Right lobe of liver (tissue), 6 donors: ENCODE results near the gene ENPP7. TPM values are rescaled to one million over a fixed set of nuclear protein-coding genes. Genes with fewer than 3 reads are reported as not detected.

Experiments used
- ATAC-seq, 4 donors: fragments of 200-7000 bp; cut with Tn5 transposase; one replicate each; pipeline ENCODE4 v1.9.1; 2020; ENCODE audit warnings: mild to moderate bottlenecking in 4 of 4, moderate library complexity in 4 of 4
- DNase-seq, 3 donors: peaks; one replicate each; pipeline ENCODE4 v3.0.0-alpha.2; 2020
- H3K27ac ChIP-seq, 3 donors: fragments of 200-600 bp; one replicate each; pipeline ENCODE4 v1.8.0; 2022
- H3K27me3 ChIP-seq, 2 donors: fragments of 200-600 bp; one replicate each; pipeline ENCODE4 v1.8.0; 2022
- H3K36me3 ChIP-seq, 4 donors: fragments of 200-600 bp; sonication (generic) in 1 of 4; one replicate each; pipeline versions ENCODE4 v1.5.1 to v1.8.0; 2017 to 2022; ENCODE audit warnings: control low read depth in 1 of 4
- H3K4me1 ChIP-seq, 4 donors: fragments of 200-600 bp; sonication (generic) in 1 of 4; one replicate each; pipeline versions ENCODE4 v1.5.1 to v1.8.0; 2017 to 2022; ENCODE audit warnings: control low read depth in 1 of 4
- H3K4me3 ChIP-seq, 3 donors: fragments of 200-600 bp; one replicate each; pipeline ENCODE4 v1.8.0; 2022
- H3K9me3 ChIP-seq, 4 donors: fragments of 200-600 bp; sonication (generic) in 1 of 4; one replicate each; pipeline versions ENCODE4 v1.5.1 to v1.8.0; 2017 to 2022; ENCODE audit warnings: control low read depth in 1 of 4
- POLR2A ChIP-seq: fragments of 450-650 bp; IDR thresholded peaks from one replicate; pipeline ENCODE4 v1.6.1; 2017; ENCODE audit warnings: antibody characterized with exemption, mild to moderate bottlenecking
- WGBS: methylation state at CpG from one replicate; pipeline ENCODE4 v1.1.6; 2018; ENCODE audit warnings: low coverage, low lambda C conversion rate; ENCODE audit not compliant: insufficient coverage; ENCODE audit errors: missing lambda C conversion rate; 5-methylcytosine and 5-hydroxymethylcytosine counted together
- intact Hi-C, 2 donors: fragments of 100-400 bp; cut with DNase I; formaldehyde crosslinking; loops; one replicate each; pipeline versions ENCODE4 v1.11.2 to v1.14.1; 2022
- total RNA-seq, 6 experiments: library from RNA; depleted of rRNA in 2 of 6; stranded (reverse); fragments of >200 nt in 2 of 6; fragmentation: NEBNext Ultra II Directional in 3 of 6; extraction: Animal tissue kit (Norgen Biotek cat#: 25700) in 3 of 6; gene quantifications; one replicate each; pipeline versions ENCODE4 v1.1.0 to v1.2.4, GENCODE V29; 2016 to 2023
- TF ChIP-seq, protein P1 (sequence below), 4 donors: fragments of 200-600 bp in 3 of 4; fragments of 450-650 bp in 1 of 4; IDR thresholded peaks; one replicate each; pipeline versions ENCODE4 v1.5.1 to v1.8.0; 2016 to 2022; ENCODE audit warnings: antibody characterized with exemption in 4 of 4, mild to moderate bottlenecking in 2 of 4
- donor health status: DM: no; HTN: yes; CAD: no.
- donor health status: DM: no; HTN: no; CAD: no.
- donor health status: DM: no; HTN: no; CAD: no.
- donor health status: DM: no; HTN: yes; CAD: no.
- donor health status: DM: no; HTN: yes; CAD: no.

Gene ENPP7
- total RNA-seq, 6 experiments from 2014 or later = 3.4 to 43.2 (median 17.8) TPM

DNA sequence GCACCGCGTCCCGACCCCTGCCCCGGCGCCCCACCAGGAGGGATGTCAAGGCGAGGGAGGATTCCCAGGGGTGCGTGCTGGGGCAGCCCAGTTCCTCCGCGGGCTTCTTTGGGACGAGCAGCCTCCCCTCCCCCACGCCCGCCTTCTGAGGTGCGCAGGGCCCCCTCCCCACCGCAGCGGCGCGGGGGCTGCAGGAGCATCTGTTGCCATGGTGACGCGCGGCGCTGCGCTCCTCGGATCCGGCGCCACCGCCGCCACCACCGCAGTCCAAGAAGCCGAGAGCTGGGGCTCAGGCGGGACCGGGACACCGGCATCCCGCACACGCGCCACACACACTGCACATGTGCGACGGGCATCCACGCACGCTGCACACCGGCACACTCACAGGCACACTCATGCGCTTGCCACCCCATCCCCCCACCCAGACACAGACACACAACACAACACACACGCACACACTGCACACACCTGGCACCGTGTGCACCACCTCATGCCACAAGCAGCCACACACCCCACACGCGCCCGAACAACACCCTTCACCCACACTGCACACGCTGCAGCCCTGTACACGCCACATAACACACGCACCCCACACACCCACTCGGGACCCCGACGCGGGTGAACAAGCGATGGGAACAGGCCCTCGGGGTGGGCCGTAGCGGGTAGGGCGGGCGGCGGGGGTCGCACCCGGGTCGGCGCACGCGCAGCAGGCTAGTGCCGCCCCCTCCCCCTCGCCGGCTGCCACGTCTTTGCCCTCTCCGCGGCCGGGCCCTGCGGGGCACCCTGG is 17.0 kb downstream of the ENPP7 start:
- Histone ChIP-seq H3K27me3 (peaks cover 0 to 43% of the 10 kb centered on the region in 2 donors), H3K9me3 (no peaks in the 10 kb centered on the region), H3K4me3 (no peak overlapping the region), H3K36me3 (no peaks in the 10 kb centered on the region), H3K27ac (no peak overlapping the region), H3K4me1 (peaks cover 0 to 14% (median 0%) of the 10 kb centered on the region in 4 donors)
- WGBS = 1% methylated on average over 27 of the region's 74 CpGs
- DNase-seq (no peak), ATAC-seq (no peak)
- TF ChIP-seq, protein P1, sequence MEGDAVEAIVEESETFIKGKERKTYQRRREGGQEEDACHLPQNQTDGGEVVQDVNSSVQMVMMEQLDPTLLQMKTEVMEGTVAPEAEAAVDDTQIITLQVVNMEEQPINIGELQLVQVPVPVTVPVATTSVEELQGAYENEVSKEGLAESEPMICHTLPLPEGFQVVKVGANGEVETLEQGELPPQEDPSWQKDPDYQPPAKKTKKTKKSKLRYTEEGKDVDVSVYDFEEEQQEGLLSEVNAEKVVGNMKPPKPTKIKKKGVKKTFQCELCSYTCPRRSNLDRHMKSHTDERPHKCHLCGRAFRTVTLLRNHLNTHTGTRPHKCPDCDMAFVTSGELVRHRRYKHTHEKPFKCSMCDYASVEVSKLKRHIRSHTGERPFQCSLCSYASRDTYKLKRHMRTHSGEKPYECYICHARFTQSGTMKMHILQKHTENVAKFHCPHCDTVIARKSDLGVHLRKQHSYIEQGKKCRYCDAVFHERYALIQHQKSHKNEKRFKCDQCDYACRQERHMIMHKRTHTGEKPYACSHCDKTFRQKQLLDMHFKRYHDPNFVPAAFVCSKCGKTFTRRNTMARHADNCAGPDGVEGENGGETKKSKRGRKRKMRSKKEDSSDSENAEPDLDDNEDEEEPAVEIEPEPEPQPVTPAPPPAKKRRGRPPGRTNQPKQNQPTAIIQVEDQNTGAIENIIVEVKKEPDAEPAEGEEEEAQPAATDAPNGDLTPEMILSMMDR (IDR thresholded peaks at IDR 0.05) = no peak
- TF ChIP-seq POLR2A = no peak
- intact Hi-C loops = no loop called here

DNA sequence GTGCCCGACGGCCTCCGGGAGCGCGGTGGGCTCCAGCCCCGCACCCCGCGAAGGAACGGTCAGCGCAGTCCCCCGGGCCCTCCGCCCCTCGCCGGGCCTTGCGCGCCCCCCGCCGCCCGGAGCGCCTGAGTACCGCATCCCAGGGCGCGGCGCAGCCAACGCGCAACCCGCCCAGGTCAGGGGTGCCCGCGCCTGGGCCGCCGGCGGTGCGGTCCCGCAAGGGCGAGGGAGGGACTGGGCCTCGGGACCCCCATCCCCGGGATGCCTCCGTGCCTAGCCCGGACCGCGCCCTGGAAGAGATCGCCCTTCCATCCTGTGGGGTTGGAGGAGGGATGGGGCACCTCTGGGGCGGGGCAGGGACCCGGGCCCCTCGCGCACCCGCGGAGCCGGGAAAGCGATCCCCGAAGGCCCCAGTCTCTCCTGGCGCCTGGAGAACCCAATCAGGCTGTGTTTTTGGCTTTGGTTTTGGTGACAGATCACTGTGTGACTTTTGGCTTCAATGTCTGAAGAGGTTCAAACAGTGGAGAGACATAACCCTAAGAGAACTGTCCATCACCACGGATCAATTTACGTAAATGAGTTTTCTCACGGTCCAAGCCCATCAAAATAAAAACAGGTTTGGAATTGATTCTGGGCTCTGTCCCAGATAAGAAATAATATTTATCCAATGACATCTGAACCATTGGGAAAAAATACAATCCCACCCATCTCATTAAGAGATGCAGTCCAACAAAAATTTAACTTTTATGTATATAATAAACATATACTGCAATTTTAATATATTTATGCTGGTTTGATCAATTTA is 17.8 kb downstream of the ENPP7 start:
- H3K9me3 ChIP-seq = no peaks in the 10 kb centered on the region
- H3K4me1 ChIP-seq = peaks cover 0 to 14% (median 0%) of the 10 kb centered on the region in 4 donors
- 10% methylated on average over 10 of the region's 55 CpGs for WGBS
- intact Hi-C loops = no loop called here
- no peak for TF ChIP-seq POLR2A
- no peak for DNase-seq
- no peak overlapping the region for H3K4me3 ChIP-seq
- H3K27ac ChIP-seq = no peak overlapping the region
- H3K27me3 ChIP-seq = peaks cover 0 to 43% of the 10 kb centered on the region in 2 donors
- ATAC-seq = no peak
- H3K36me3 ChIP-seq = no peaks in the 10 kb centered on the region

DNA sequence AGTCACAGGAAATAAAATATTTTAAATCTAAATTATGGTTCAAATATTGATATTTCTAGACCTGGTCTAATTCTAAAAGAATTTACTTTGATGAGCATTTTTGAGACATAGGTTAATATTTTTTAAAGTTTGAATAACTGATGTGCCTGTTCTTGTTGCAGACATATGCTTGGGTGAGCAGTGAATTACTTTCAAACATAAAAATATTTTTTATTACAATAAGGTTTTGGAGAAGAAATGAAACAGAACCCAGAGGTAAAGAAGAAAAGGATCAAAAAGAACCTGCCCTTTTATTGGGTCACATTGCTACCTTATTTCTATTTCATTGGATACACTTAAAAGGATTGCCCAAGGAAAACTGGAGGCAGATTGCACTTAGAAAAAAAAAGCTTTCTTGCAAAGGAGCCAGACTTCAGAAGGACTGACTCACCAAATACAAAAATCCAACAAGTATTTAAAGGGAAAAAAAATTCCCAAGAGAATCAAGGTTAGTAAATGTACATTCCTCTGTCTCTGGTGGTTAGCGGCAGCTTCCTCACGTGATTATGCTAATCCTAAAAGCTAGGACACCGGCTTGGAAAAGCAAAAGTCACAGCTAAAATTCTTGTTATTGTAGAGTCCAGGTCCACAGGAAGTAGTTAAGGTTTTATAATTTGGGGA is 18.5 kb downstream of the ENPP7 start:
- no peak for DNase-seq
- intact Hi-C loops = no loop called here
- WGBS = 62% methylated on average over 3 of the region's 3 CpGs
- TF ChIP-seq, protein P1 (IDR thresholded peaks at IDR 0.05) = no peak
- TF ChIP-seq POLR2A = no peak
- ATAC-seq = no peak
- Histone ChIP-seq H3K27ac (no peak overlapping the region), H3K36me3 (no peaks in the 10 kb centered on the region), H3K4me1 (peaks cover 0 to 14% (median 0%) of the 10 kb centered on the region in 4 donors), H3K9me3 (no peaks in the 10 kb centered on the region), H3K4me3 (no peak overlapping the region), H3K27me3 (peaks cover 0 to 43% of the 10 kb centered on the region in 2 donors)

DNA sequence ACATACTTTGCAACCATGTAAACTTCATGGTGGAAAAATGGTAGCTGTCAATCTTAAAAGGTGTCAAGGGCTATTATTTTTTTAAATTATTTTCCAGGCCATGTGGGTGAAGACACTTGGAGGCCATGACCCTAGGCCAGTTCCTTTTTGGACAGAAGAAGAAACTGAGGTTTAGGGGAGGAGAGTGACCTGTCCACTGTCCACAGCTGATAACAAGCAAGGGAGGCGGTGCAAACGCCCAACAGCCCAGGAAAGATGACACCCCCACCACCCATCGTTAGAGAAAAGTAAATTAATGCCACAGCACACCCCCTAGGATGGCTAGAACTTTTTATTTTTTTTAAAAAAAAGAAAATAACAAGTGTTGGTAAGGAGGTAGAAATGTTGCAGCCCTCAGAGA is 19.2 kb downstream of the ENPP7 start:
- no peaks in the 10 kb centered on the region for H3K36me3 ChIP-seq
- no peak overlapping the region for H3K4me3 ChIP-seq
- no peak for DNase-seq
- peaks cover 0 to 14% (median 0%) of the 10 kb centered on the region in 4 donors for H3K4me1 ChIP-seq
- H3K27ac ChIP-seq = no peak overlapping the region
- 48% methylated on average over 3 of the region's 3 CpGs for WGBS
- H3K27me3 ChIP-seq = peaks cover 0 to 43% of the 10 kb centered on the region in 2 donors
- H3K9me3 ChIP-seq = no peaks in the 10 kb centered on the region
- no peak for ATAC-seq
- intact Hi-C loops = no loop called here
- TF ChIP-seq, protein P1 (IDR thresholded peaks at IDR 0.05) = no peak
- no peak for TF ChIP-seq POLR2A
